Mononuclear cell (primary cell): ENCODE results near the gene SLC25A29. TPM values are rescaled to one million over a fixed set of nuclear protein-coding genes. Genes with fewer than 3 reads are reported as not detected.
"Not testable (repeated sequence)": the region's sequence is repeated elsewhere in the genome, so short reads cannot be mapped to it uniquely, and the experiment has no call there.

Source experiments
- H3K27me3 ChIP-seq: 2 replicates; pipeline ENCODE4 v1.6.0; 2011; ENCODE audit warnings: low read length, control low read depth; ENCODE audit not compliant: insufficient read depth
- H3K4me1 ChIP-seq: 2 replicates; pipeline ENCODE4 v1.5.1; 2011; ENCODE audit warnings: mild to moderate bottlenecking, low read length, control low read depth; ENCODE audit not compliant: insufficient read depth
- H3K4me3 ChIP-seq: 2 replicates; pipeline ENCODE4 v1.5.1; 2011; ENCODE audit warnings: mild to moderate bottlenecking, low read length, moderate library complexity
- H3K9me3 ChIP-seq: 2 replicates; pipeline ENCODE4 v1.5.1; 2011; ENCODE audit warnings: low read depth, mild to moderate bottlenecking, control low read depth, low read length
- total RNA-seq: library from RNA; depleted of rRNA; stranded (reverse); fragments of >200 nt; gene quantifications from one replicate; pipeline ENCODE4 v1.2.3, GENCODE V29; 2012

The SLC25A29 gene
- total RNA-seq, 1 donor, result 9.2 TPM

GRCh38 chr14:100307766-100308426, 1.7 kb upstream of the SLC25A29 start:
- Histone ChIP-seq H3K4me1 (peaks cover 50% of the 10 kb centered on the region), H3K9me3 (no peaks in the 10 kb centered on the region), H3K27me3 (no peaks in the 10 kb centered on the region), H3K4me3 (no peak overlapping the region)

GRCh38 chr14:100306998-100307765, 938 bp upstream of the SLC25A29 start:
- H3K4me1 ChIP-seq, result peaks cover 43% of the 10 kb centered on the region
- peak overlapping the region; percentile 62 for H3K4me3 ChIP-seq
- H3K9me3 ChIP-seq, result no peaks in the 10 kb centered on the region
- H3K27me3 ChIP-seq, result no peaks in the 10 kb centered on the region

DNA sequence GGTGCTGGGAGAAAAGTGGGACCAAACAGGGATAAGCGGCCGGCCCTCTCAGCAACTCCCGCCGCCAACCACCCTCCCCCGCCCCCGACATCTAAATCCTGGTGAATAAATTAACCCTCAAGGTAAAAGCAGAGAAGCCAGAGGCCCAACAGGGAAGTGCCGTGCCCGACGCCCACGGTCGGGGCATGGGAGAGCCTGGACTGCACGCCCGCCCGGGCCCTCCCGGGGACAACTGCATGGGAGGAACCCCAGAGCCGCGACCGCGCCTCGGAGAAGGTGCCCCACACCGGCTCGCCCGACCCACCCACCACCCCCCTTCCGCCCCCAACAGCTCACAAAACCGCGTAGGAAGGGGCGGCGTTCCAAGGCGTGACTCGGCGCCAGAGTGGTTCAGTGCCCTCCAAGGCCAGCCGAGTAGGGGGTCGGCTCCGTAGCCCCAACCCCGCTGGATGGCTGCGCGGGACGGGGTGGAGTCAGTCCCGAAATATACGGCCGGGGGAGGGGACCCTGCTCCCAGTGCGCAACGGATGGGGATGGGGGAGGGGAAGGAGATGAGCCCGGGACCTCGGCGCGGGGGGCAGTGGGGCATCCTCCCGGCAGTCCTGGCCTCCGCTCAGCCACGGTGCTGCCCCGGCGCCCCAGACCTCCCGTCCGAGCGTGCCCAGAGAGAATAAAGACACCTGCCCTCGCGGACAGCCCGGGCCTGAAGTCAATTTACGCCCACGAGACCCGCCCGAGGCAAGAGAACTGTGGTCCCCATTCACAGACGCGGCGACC, 732 bp downstream of the SLC25A29 start:
- Histone ChIP-seq H3K27me3 (no peaks in the 10 kb centered on the region), H3K9me3 (no peaks in the 10 kb centered on the region), H3K4me3 (peak overlapping the region; percentile 62), H3K4me1 (peaks cover 29% of the 10 kb centered on the region)

GRCh38 chr14:100304825-100305323, 1.4 kb downstream of the SLC25A29 start:
- peak overlapping the region; percentile 30 for H3K4me3 ChIP-seq
- H3K9me3 ChIP-seq, result no peaks in the 10 kb centered on the region
- peaks cover 29% of the 10 kb centered on the region for H3K4me1 ChIP-seq
- H3K27me3 ChIP-seq, result no peaks in the 10 kb centered on the region

DNA sequence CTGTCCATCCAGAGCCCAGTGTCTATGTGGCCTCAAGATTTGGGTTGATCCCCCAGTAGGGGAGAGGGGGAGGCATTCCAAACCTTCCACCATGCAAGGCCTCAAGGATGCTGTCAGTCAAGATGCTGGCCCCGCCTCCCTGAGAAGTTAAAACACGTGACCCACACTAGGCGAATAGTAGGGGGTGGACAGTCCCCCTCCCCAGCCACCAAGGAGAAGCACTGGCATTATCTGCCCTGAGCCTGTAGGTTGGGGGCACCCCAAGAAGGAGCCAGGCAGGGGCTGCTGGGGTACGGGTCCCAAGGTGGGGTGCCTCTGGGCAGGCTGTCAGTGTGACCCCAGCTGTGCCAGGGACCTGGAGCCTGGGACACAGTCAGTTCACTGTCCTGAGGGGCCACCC, 2.3 kb downstream of the SLC25A29 start:
- Histone ChIP-seq H3K9me3 (no peaks in the 10 kb centered on the region), H3K27me3 (no peaks in the 10 kb centered on the region), H3K4me1 (peaks cover 29% of the 10 kb centered on the region), H3K4me3 (no peak overlapping the region)

DNA sequence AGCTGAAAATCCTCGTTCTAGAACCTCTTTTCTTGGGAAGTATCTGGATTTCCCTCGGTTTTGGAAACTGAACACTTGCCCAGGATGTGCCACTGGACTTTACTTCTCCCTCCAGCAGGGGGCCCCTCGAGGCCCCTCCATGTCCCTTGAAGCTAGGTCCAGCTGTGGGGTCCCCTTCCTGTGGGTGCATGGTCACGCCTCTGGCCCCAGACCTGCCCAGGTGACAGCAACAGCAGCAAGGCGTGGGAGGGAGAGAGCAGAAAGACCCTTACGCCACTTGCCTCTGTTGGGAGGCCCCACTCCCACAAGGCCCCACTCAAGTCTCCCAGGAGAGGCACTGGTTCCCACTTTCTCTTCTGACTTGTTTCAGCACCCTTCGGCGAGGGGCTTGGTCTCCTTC, 3.1 kb downstream of the SLC25A29 start:
- Histone ChIP-seq H3K27me3 (no peaks in the 10 kb centered on the region), H3K4me3 (no peak overlapping the region), H3K9me3 (no peaks in the 10 kb centered on the region), H3K4me1 (peaks cover 29% of the 10 kb centered on the region)

DNA sequence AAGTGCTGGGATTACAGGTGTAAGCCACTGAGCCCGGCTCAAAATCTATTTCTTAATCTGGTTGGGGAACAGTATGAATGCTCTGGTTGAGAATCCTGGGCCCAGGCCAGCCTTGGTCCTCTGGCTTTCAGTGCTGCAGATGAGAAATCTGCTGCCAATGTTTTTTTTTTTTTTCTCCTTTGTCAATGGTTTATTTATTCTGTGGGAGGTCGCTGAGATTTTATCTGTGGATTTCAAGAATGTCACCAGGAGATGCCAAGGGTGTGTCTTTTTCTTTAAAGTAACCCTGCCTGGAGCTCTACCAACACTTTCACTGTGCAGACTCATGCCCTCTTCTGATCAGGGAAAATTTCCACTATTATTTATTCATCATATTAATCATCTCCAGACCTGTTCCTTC, 3.6 kb downstream of the SLC25A29 start:
- no peaks in the 10 kb centered on the region for H3K9me3 ChIP-seq
- no peak overlapping the region for H3K4me3 ChIP-seq
- H3K4me1 ChIP-seq, result peaks cover 29% of the 10 kb centered on the region
- no peaks in the 10 kb centered on the region for H3K27me3 ChIP-seq

DNA sequence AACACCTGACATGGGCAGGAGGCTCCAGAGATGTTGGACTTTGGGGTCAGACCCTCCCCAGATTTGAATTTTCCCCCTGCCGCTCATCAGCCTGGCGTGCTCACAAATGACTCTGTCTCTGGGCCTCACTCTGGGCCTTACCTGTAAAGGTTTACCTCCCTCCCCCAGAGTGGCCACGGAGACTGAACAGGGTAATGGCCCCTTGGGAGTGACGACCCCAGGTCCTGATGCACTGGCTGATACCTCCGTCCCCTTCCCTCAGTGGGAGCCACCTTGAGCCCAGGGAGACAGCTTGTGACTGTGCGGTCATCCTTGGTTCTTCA, 7.0 kb downstream of the SLC25A29 start:
- no peaks in the 10 kb centered on the region for H3K9me3 ChIP-seq
- H3K4me1 ChIP-seq, result peaks cover 30% of the 10 kb centered on the region
- H3K4me3 ChIP-seq, result no peak overlapping the region
- no peaks in the 10 kb centered on the region for H3K27me3 ChIP-seq

GRCh38 chr14:100298551-100299237, 7.5 kb downstream of the SLC25A29 start:
- Histone ChIP-seq H3K4me3 (no peak overlapping the region), H3K27me3 (no peaks in the 10 kb centered on the region), H3K4me1 (peaks cover 30% of the 10 kb centered on the region), H3K9me3 (no peaks in the 10 kb centered on the region)

DNA sequence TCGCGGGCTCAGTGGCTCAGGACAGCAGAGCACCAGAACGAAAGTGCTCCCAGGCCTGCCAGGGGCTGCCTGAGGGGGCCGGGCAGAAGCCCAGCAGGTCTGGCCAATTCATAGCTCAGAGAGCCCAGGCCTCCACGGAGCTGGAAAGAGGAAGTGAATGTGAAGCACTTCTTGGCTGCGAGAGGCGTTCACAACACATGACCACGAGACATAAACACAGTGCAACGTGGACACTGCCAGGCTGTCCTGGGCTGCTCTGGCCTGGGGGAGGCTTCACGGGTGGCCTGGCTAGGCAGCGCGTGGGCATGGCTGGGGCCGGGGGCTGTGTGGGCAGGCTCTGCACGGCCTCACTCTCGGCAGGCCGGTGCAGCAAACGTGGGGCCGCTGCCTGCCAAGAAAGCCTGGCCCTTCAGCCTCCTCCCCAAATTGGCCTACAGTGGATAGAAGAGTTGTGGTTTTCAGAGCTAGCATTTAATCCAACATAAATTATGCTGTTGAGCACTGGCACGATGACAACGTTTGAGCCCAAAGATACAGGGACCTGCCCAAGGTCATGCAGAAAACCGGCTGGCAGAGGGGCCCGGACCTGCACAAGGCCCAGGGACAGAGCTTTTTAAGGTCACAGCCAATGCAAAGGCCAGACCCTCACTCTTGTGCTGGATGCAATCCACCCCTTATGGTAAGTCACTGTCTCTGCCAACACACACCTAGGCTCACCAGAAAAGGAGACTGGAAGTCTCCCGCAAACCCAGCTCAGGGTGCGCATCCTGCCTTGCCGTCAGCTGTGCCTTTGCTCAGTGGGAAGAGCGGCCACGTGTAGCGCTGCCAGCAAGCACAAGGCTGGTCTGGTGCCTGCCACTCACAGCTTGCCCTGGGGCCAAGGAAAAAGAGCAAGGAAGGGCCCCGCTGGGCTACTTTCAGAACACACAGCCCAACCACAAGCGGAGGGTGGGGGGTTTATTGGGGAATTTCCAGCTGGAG, 8.6 kb downstream of the SLC25A29 start:
- no peaks in the 10 kb centered on the region for H3K27me3 ChIP-seq
- no peak overlapping the region for H3K4me3 ChIP-seq
- no peaks in the 10 kb centered on the region for H3K9me3 ChIP-seq
- peaks cover 30% of the 10 kb centered on the region for H3K4me1 ChIP-seq

GRCh38 chr14:100296729-100297128, 9.5 kb downstream of the SLC25A29 start:
- not testable (repeated sequence) for H3K27me3 ChIP-seq, H3K9me3 ChIP-seq, H3K4me3 ChIP-seq
- peaks cover 30% of the 10 kb centered on the region for H3K4me1 ChIP-seq

- Histone ChIP-seq H3K4me3 (no peak overlapping the region), H3K4me1 (peaks cover 30% of the 10 kb centered on the region), H3K9me3 (no peaks in the 10 kb centered on the region), H3K27me3 (no peaks in the 10 kb centered on the region)
These were observed 10.1 kb downstream of the SLC25A29 start for GRCh38 chr14:100296106-100296651.

GRCh38 chr14:100295376-100296105, 10.7 kb downstream of the SLC25A29 start:
- no peak overlapping the region for H3K4me3 ChIP-seq
- no peaks in the 10 kb centered on the region for H3K27me3 ChIP-seq
- no peaks in the 10 kb centered on the region for H3K9me3 ChIP-seq
- peaks cover 31% of the 10 kb centered on the region for H3K4me1 ChIP-seq
